ENCODE results near the gene FNDC3B. TPM values are rescaled to one million over a fixed set of nuclear protein-coding genes. Genes with fewer than 3 reads are reported as not detected.

FNDC3B gene
- total RNA-seq, 4 donors from 2014 or later: 23.9 to 61.9 (median 37.0) TPM

DNA sequence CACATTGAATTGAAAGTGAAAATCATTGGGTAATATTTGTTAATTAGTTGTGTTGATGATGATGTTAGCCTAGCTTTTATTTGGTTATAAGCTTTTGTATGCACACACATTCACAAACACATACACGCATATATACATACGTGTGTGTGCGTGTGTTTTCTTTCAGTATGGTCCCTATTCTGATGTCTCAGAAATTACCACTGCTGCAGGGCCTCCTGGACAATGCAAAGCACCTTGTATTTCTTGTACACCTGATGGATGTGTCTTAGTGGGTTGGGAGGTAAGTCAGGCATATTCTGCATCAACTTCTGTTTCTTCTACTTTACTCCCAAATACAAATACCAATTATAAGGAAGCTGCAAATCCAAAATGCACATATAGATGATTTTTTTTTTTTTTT lies 306.8 kb downstream of the FNDC3B start:
- no peak for DNase-seq (ENCODE audit: low spot score in 2 of 2)
- Histone ChIP-seq H3K9me3 (no peaks in the 10 kb centered on the region), H3K36me3 (peaks cover 78% of the 10 kb centered on the region), H3K27ac (no peak overlapping the region), H3K4me1 (no peaks in the 10 kb centered on the region), H3K27me3 (no peaks in the 10 kb centered on the region), H3K4me3 (no peak overlapping the region)
- TF ChIP-seq EP300 (IDR thresholded peaks at IDR 0.05) (no peak), POLR2AphosphoS5 (IDR thresholded peaks at IDR 0.05) (no peak), POLR2A (IDR thresholded peaks at IDR 0.05) (no peak)
- TF ChIP-seq, protein P1, sequence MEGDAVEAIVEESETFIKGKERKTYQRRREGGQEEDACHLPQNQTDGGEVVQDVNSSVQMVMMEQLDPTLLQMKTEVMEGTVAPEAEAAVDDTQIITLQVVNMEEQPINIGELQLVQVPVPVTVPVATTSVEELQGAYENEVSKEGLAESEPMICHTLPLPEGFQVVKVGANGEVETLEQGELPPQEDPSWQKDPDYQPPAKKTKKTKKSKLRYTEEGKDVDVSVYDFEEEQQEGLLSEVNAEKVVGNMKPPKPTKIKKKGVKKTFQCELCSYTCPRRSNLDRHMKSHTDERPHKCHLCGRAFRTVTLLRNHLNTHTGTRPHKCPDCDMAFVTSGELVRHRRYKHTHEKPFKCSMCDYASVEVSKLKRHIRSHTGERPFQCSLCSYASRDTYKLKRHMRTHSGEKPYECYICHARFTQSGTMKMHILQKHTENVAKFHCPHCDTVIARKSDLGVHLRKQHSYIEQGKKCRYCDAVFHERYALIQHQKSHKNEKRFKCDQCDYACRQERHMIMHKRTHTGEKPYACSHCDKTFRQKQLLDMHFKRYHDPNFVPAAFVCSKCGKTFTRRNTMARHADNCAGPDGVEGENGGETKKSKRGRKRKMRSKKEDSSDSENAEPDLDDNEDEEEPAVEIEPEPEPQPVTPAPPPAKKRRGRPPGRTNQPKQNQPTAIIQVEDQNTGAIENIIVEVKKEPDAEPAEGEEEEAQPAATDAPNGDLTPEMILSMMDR (IDR thresholded peaks at IDR 0.05): no peak
- WGBS: 89% methylated on average over 3 of the region's 3 CpGs

DNA sequence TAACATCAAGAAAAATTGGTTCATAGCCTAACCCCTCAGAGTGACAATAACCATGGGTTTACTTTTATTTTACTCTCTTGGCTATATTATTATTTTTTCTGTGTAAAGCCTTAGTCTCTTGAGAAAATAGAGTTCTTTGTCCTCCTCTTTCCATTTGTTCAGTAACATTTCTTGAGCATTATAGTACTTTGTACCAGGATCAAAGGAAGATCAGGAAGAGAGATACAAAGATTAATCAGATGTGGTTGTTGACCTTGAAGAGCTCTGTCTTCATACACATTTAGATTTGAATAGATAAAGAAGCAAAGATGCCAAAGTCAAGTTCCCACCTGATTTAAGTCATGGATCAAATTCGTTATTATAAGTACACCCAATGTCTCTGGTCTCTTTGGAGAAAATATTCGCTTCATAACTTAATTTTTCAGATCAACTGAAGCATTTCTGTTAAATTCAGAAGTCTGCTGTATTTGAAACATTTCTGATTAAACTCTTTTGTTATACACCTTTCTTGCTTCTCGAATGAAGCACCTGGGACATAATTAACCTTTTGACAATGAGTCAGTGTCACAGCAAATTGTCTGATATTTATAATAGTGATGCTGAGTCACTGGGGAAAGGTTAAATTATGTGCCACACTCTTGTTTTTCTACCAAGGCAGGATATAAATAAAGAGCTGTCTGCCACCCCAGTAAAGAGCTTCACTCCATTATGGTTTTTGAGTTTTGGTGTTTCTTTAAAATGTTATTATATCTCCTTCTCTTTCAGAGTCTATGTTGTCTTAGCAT lies 308.7 kb downstream of the FNDC3B start:
- Histone ChIP-seq H3K4me1 (no peaks in the 10 kb centered on the region), H3K36me3 (peaks cover 83% of the 10 kb centered on the region), H3K4me3 (no peak overlapping the region), H3K27ac (no peak overlapping the region), H3K27me3 (no peaks in the 10 kb centered on the region), H3K9me3 (no peaks in the 10 kb centered on the region)
- TF ChIP-seq EP300 (IDR thresholded peaks at IDR 0.05): no peak
- DNase-seq (ENCODE audit: low spot score in 2 of 2): no peak
- 73% methylated on average over 3 of the region's 3 CpGs for WGBS

GRCh38 chr3:172351895-172352466 lies 312.6 kb downstream of the FNDC3B start:
- no peak for DNase-seq (ENCODE audit: low spot score in 2 of 2)
- H3K27ac ChIP-seq: no peak overlapping the region
- H3K4me1 ChIP-seq: peaks cover 9% of the 10 kb centered on the region
- WGBS: 89% methylated on average over 9 of the region's 9 CpGs
- H3K36me3 ChIP-seq: peaks cover 61% of the 10 kb centered on the region
- no peaks in the 10 kb centered on the region for H3K9me3 ChIP-seq
- H3K4me3 ChIP-seq: no peak overlapping the region
- H3K27me3 ChIP-seq: no peaks in the 10 kb centered on the region
- TF ChIP-seq EP300 (IDR thresholded peaks at IDR 0.05): no peak
- TF ChIP-seq, protein P1 (IDR thresholded peaks at IDR 0.05): no peak
- no peak for TF ChIP-seq POLR2A (IDR thresholded peaks at IDR 0.05)
- TF ChIP-seq POLR2AphosphoS5 (IDR thresholded peaks at IDR 0.05): no peak

DNA sequence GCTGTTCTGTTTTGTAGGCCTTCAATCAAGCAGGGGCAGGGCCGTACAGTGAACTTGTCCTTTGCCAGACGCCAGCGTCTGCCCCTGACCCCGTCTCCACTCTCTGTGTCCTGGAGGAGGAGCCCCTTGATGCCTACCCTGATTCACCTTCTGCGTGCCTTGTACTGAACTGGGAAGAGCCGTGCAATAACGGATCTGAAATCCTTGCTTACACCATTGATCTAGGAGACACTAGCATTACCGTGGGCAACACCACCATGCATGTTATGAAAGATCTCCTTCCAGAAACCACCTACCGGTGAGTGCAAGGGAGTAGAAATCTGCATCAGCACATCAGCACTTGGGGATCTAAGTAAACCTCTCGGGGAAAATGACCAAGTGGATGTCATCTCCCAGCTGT lies 313.4 kb downstream of the FNDC3B start:
- no peak overlapping the region for H3K4me3 ChIP-seq
- DNase-seq (ENCODE audit: low spot score in 2 of 2): no peak
- TF ChIP-seq POLR2A (IDR thresholded peaks at IDR 0.05) (no peak), EP300 (IDR thresholded peaks at IDR 0.05) (no peak), POLR2AphosphoS5 (IDR thresholded peaks at IDR 0.05) (no peak)
- TF ChIP-seq, protein P1 (IDR thresholded peaks at IDR 0.05): no peak
- peaks cover 54% of the 10 kb centered on the region for H3K36me3 ChIP-seq
- no peak overlapping the region for H3K27ac ChIP-seq
- no peaks in the 10 kb centered on the region for H3K9me3 ChIP-seq
- H3K27me3 ChIP-seq: no peaks in the 10 kb centered on the region
- WGBS: 91% methylated on average over 10 of the region's 10 CpGs
- H3K4me1 ChIP-seq: peaks cover 13% of the 10 kb centered on the region

- Histone ChIP-seq H3K27ac (no peak overlapping the region), H3K4me1 (peaks cover 14% of the 10 kb centered on the region), H3K36me3 (peaks cover 37% of the 10 kb centered on the region), H3K9me3 (no peaks in the 10 kb centered on the region), H3K4me3 (no peak overlapping the region), H3K27me3 (no peaks in the 10 kb centered on the region)
- DNase-seq (ENCODE audit: low spot score in 2 of 2): no peak
- TF ChIP-seq, protein P1 (IDR thresholded peaks at IDR 0.05): no peak
- TF ChIP-seq POLR2AphosphoS5 (IDR thresholded peaks at IDR 0.05) (no peak), POLR2A (IDR thresholded peaks at IDR 0.05) (no peak), EP300 (IDR thresholded peaks at IDR 0.05) (no peak)
- WGBS: 82% methylated on average over 3 of the region's 3 CpGs
Observed at GRCh38 chr3:172354931-172355499, 315.6 kb downstream of the FNDC3B start.

All from suprapubic skin (tissue), 4 donors.